Stomach smooth muscle (tissue), 2 donors: Measurements from ENCODE around the gene RHOV.
A peak's percentile ranks its signal among the peaks of the same experiment; 100 is the strongest.

Experiments
- H3K27ac ChIP-seq: one replicate; pipeline ENCODE4 v1.7.0; 2013; ENCODE audit warnings: mild to moderate bottlenecking, low read length, inconsistent platforms
- H3K27me3 ChIP-seq, 2 donors: one replicate each; pipeline ENCODE4 v1.7.0; 2013; ENCODE audit warnings: low read length in 2 of 2; ENCODE audit not compliant: insufficient read depth in 2 of 2, control insufficient read depth in 1 of 2
- H3K36me3 ChIP-seq, 2 donors: one replicate each; pipeline ENCODE4 v1.7.0; 2013; ENCODE audit warnings: low read length in 2 of 2; ENCODE audit not compliant: control insufficient read depth in 2 of 2, insufficient read depth in 2 of 2
- H3K4me1 ChIP-seq: one replicate; pipeline ENCODE4 v1.7.0; 2013; ENCODE audit warnings: low read length; ENCODE audit not compliant: control insufficient read depth, insufficient read depth
- H3K4me3 ChIP-seq, 2 donors: one replicate each; pipeline ENCODE4 v1.7.0; 2013; ENCODE audit warnings: low read length in 2 of 2
- H3K9ac ChIP-seq, 2 donors: one replicate each; pipeline ENCODE4 v1.7.0; 2013; ENCODE audit warnings: low read length in 2 of 2, mild to moderate bottlenecking in 1 of 2
- H3K9me3 ChIP-seq, 2 donors: one replicate each; pipeline ENCODE4 v1.7.0; 2013; ENCODE audit warnings: low read length in 2 of 2; ENCODE audit not compliant: control insufficient read depth in 2 of 2
- donor health status: healthy.
- donor health status: Pancreatic carcinoma.

Gene RHOV, protein sequence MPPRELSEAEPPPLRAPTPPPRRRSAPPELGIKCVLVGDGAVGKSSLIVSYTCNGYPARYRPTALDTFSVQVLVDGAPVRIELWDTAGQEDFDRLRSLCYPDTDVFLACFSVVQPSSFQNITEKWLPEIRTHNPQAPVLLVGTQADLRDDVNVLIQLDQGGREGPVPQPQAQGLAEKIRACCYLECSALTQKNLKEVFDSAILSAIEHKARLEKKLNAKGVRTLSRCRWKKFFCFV

GRCh38 chr15:40873694-40874561 is at the start of gene RHOV:
Gene RHOV, minus strand, starts transcription at chr15:40874234. Its CDS starts 95 bp downstream, at chr15:40874139.
- H3K36me3 ChIP-seq = no peaks in the 10 kb centered on the region
- H3K27me3 ChIP-seq = peaks cover 16% of the 10 kb centered on the region in 2 donors
- H3K9ac ChIP-seq = peak within 1 kb of the TSS in 1 of 2 donors; percentile 22
- peak within 1 kb of the TSS; percentile 49 to 69 for H3K4me3 ChIP-seq
- no peak within 1 kb of the TSS for H3K27ac ChIP-seq
- no peaks in the 10 kb centered on the region for H3K9me3 ChIP-seq
- H3K4me1 ChIP-seq = peaks cover 9% of the 10 kb centered on the region

- Histone ChIP-seq H3K4me3 (no peak overlapping the region), H3K9me3 (no peaks in the 10 kb centered on the region), H3K27ac (no peak overlapping the region), H3K27me3 (peaks cover 16 to 33% of the 10 kb centered on the region in 2 donors), H3K9ac (no peak overlapping the region), H3K36me3 (no peaks in the 10 kb centered on the region), H3K4me1 (peaks cover 21% of the 10 kb centered on the region)
These were observed 49.5 kb upstream of the RHOV start for GRCh38 chr15:40923551-40923950.

DNA sequence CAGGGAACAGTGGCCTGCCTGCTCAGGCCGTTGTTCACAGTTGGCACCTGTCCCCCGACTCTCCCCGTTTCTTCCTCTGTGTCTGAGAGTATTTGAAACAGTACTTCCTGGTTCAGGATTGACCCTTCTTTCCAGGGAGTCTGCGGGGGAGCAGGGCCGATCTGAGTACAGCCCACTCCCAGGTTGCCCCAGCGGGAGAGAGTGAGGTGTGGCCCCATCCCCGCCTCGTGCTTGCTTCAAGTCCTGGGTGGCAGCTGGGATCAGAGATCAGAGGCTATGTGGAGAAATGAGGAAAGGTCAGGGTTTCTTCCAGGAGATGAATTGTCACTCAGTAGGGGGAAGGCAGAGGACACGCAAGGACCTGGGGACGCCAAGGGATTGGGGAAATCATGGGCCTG is 48.6 kb upstream of the RHOV start:
- Histone ChIP-seq H3K27me3 (peaks cover 14 to 24% of the 10 kb centered on the region in 2 donors), H3K4me1 (peaks cover 12% of the 10 kb centered on the region), H3K36me3 (no peaks in the 10 kb centered on the region), H3K4me3 (no peak overlapping the region), H3K9ac (no peak overlapping the region), H3K9me3 (no peaks in the 10 kb centered on the region), H3K27ac (no peak overlapping the region)

DNA sequence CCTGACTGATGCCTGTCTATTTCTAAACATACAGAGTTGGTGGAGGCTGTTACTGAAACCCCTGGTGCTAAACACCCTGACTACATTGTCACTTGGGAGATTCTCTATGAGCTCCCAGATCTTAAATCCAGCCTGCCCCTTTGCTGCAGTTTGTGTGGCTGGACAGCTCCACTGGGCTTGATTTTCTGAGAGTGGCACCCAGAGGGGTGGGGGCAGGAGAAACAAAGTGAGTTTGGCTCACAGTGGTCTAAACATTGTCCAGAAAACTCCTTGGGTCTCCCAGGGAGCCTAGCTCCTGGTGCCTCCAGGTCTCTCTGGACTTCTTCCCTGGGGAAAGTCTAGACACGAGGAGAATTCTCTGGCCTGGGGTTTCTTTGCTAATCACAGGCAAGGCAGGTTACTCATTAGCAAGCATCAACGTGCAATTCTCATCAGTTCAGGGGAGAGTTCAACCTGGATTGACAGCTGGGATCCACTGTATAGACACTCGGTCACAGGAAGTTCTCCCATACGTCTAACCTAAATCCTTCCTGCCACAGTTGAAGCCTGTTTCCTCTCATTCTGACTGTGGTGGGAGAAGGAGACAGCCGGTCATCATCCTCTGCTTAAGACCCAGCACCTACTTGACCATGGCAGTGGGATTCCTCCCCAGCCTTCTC is 48.0 kb upstream of the RHOV start:
- peaks cover 9 to 19% of the 10 kb centered on the region in 2 donors for H3K27me3 ChIP-seq
- no peaks in the 10 kb centered on the region for H3K9me3 ChIP-seq
- H3K27ac ChIP-seq = no peak overlapping the region
- H3K4me3 ChIP-seq = no peak overlapping the region
- H3K9ac ChIP-seq = no peak overlapping the region
- H3K36me3 ChIP-seq = no peaks in the 10 kb centered on the region
- peaks cover 9% of the 10 kb centered on the region for H3K4me1 ChIP-seq

GRCh38 chr15:40918799-40919392 is 44.9 kb upstream of the RHOV start:
- H3K9me3 ChIP-seq = no peaks in the 10 kb centered on the region
- no peaks in the 10 kb centered on the region for H3K36me3 ChIP-seq
- H3K27me3 ChIP-seq = no peaks in the 10 kb centered on the region
- H3K27ac ChIP-seq = no peak overlapping the region
- H3K4me1 ChIP-seq = no peaks in the 10 kb centered on the region
- H3K4me3 ChIP-seq = no peak overlapping the region
- H3K9ac ChIP-seq = no peak overlapping the region

- no peak overlapping the region for H3K27ac ChIP-seq
- H3K9me3 ChIP-seq = no peaks in the 10 kb centered on the region
These were observed 44.2 kb upstream of the RHOV start for GRCh38 chr15:40918146-40918798.

DNA sequence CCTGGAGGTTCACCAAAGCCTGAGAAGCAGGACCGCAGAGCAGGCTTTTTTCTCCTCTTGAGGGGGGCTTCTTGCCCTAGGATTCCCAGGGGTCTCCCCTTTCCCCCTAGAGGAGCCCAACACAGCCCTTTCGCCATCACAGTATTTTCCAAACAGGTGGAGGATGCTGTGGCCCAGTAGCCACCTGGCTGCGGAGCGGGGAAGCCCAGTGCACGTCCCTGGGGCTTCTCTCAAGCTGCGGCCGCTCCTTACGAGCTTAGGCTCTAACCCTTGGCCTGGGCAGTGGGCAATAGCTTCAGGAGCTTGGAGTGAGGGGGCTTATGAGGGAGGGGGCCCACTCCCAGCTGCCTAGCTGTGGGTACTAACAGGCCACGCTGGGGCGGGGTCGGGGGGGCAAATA is 43.6 kb upstream of the RHOV start:
- no peak overlapping the region for H3K9ac ChIP-seq
- no peak overlapping the region for H3K4me3 ChIP-seq
- H3K27ac ChIP-seq = no peak overlapping the region
- no peaks in the 10 kb centered on the region for H3K4me1 ChIP-seq
- no peaks in the 10 kb centered on the region for H3K36me3 ChIP-seq
- no peaks in the 10 kb centered on the region for H3K27me3 ChIP-seq
- no peaks in the 10 kb centered on the region for H3K9me3 ChIP-seq

More at GRCh38 chr15:40918146-40918798, 44.2 kb upstream of the RHOV start:
- Histone ChIP-seq H3K36me3 (no peaks in the 10 kb centered on the region), H3K9ac (no peak overlapping the region), H3K4me3 (no peak overlapping the region), H3K27me3 (no peaks in the 10 kb centered on the region), H3K4me1 (no peaks in the 10 kb centered on the region)

DNA sequence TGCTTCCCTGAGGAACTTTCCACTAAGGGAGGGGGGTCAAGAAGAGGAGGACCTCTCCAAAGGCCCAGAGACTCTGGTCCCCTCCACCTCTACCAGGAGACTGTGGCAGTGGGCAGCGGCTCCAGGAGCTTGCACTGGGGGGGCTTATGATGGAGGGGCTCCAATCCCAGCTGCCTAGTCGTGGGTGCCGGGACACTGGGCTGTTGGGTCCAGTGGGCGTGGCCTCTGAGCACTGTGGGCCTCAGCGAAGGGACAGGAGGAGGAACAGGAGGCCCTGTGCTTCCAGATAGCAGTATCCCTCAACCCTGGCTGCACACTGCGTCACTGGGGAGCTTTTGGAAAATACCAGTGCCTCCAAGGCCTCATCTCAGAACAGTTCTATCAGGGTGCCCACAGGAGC is 41.6 kb upstream of the RHOV start:
- H3K9ac ChIP-seq = no peak overlapping the region
- H3K27me3 ChIP-seq = no peaks in the 10 kb centered on the region
- no peaks in the 10 kb centered on the region for H3K36me3 ChIP-seq
- no peaks in the 10 kb centered on the region for H3K9me3 ChIP-seq
- H3K4me3 ChIP-seq = no peak overlapping the region
- no peak overlapping the region for H3K27ac ChIP-seq
- H3K4me1 ChIP-seq = no peaks in the 10 kb centered on the region

DNA sequence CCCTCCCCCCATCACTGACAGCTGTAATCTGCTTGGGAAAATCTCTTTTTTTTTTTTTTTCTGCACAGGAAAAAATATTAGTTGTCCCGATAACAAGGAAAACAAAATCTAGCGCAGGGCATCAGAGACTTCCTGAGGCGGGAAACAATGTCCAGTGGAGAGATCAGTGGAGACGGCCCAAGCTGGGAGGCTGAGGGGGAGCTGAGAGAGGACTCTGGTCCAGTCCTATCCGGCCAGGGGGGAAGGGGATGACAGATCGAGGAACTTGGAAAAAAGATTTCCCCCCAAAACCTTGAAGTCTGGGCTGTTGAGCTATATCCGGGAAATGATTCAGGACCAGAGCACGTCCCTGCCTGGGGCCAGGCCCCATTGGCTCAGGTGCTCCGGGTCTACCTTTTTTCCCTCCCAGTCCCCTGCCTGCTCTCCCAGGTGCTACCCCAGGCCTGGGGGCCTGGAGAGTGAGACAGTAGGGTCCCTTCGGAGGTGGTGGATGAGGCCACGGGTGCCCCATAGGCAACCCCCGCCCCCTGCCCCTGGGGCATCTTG is 41.2 kb upstream of the RHOV start:
- Histone ChIP-seq H3K4me3 (no peak overlapping the region), H3K27ac (no peak overlapping the region)

DNA sequence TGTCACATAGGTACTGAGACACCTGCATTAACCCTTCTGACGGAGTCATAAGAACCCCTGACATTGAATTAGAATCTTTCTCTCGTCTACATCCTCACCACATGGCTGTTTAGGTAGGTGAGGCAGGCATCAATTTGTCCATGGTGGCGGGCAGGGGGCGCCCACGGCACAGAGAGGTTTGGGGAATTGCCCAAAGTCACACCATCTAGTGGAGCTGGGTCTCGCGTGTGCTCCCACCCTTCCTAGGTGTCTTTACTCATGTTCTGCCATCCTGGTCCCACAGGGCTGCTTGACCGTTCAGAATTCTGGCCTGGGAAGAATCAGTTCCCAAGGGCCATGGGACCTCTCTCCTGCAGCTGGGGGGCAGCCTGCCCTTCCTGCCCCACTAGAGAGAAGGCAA is 40.5 kb upstream of the RHOV start:
- Histone ChIP-seq H3K9ac (no peak overlapping the region), H3K9me3 (no peaks in the 10 kb centered on the region), H3K27me3 (no peaks in the 10 kb centered on the region), H3K27ac (no peak overlapping the region), H3K36me3 (no peaks in the 10 kb centered on the region), H3K4me3 (no peak overlapping the region), H3K4me1 (no peaks in the 10 kb centered on the region)

More for the DNA sequence above, 41.2 kb upstream of the RHOV start:
- Histone ChIP-seq H3K9me3 (no peaks in the 10 kb centered on the region), H3K4me1 (no peaks in the 10 kb centered on the region), H3K9ac (no peak overlapping the region), H3K27me3 (no peaks in the 10 kb centered on the region), H3K36me3 (no peaks in the 10 kb centered on the region)
